ENCODE data around the gene CYP2J2.

GRCh38 chr1:59937636-59938210, 11.2 kb upstream of the CYP2J2 start:
- TF ChIP-seq CTCF (IDR thresholded peaks at IDR 0.05; ENCODE audit: low read depth, low read length) = no peak
- no peak for TF ChIP-seq MAX (IDR thresholded peaks at IDR 0.05; ENCODE audit: low read depth, low read length)
